ENCODE results near the gene SAV1. TPM values are rescaled to one million over a fixed set of nuclear protein-coding genes. Genes with fewer than 3 reads are reported as not detected.

The SAV1 gene
- total and polyA plus RNA-seq, 2 of the 8 experiments (the other 6 are each of a cell fraction or from before 2014, with no cell fraction given): 15.9 to 78.3 TPM

GRCh38 chr14:50667684-50667995 is 466 bp downstream of the SAV1 start (continued):
- no peak for TF ChIP-seq ATF3 (IDR thresholded peaks at IDR 0.05; ENCODE audit: insufficient read depth, low read depth, low read length)
- 0 out of 2 replicates have a peak, but pooled peaks have one; percentile 40 for TF ChIP-seq TCF12 (IDR thresholded peaks at IDR 0.05; ENCODE audit: low read depth, low read length)
- TF ChIP-seq USF2 (IDR thresholded peaks at IDR 0.05; ENCODE audit: low read length): no peak
- TF ChIP-seq HDAC2 (IDR thresholded peaks at IDR 0.05; ENCODE audit: borderline replicate concordance in 1 of 2, low read depth in 2 of 2, low read length in 2 of 2): peak in 1 of 2 experiments; percentile 43; a peak in 1 of 4 replicates
- TF ChIP-seq CHD2 (IDR thresholded peaks at IDR 0.05; ENCODE audit: low read length): no peak

Measured in H1 (cell line).